ENCODE measurements around the gene ARMC2. TPM values are rescaled to one million over a fixed set of nuclear protein-coding genes. Genes with fewer than 3 reads are reported as not detected.

The ARMC2 gene
- polyA plus RNA-seq, 1 of the 3 experiments (the other 2 are of a cell fraction) = 2.4 TPM

GRCh38 chr6:108922499-108922898, 74.3 kb downstream of the ARMC2 start:
- H3K9me2 ChIP-seq = no peaks in the 10 kb centered on the region
- H3K36me3 ChIP-seq (replicated peaks in 1 of 2; ENCODE audit: control insufficient read depth in 1 of 2, insufficient read depth in 2 of 2, low read length in 1 of 2) = no peaks in the 10 kb centered on the region
- H3K4me2 ChIP-seq = no peak overlapping the region
- ChIA-PET CTCF (interaction anchor here (1.2 to 2.4 kb wide), 2 partner anchors 8 to 382 kb away, joined by 3 to 7 read pairs; no protein-coding TSS in a partner anchor), POLR2A (no interaction called here)
- no peaks in the 10 kb centered on the region for H3F3A ChIP-seq (replicated peaks; ENCODE audit: insufficient read depth)
- peaks cover 0 to 4% of the 10 kb centered on the region in 2 experiments; a peak in 1 of 4 replicates for H3K4me1 ChIP-seq (ENCODE audit: control insufficient read depth in 1 of 2, insufficient read depth in 2 of 2, low read depth in 1 of 2, low read length in 1 of 2)
- no peak overlapping the region for H3K27ac ChIP-seq (ENCODE audit: low read depth in 2 of 2, low read length in 1 of 2)
- no peak overlapping the region for H3K9ac ChIP-seq
- no peaks in the 10 kb centered on the region for H3K9me3 ChIP-seq
- H2AFZ ChIP-seq (ENCODE audit: low read depth) = no peak overlapping the region
- DNase-seq = no peak
- H3K4me3 ChIP-seq (ENCODE audit: low read depth in 2 of 2, low read length in 1 of 2) = no peak overlapping the region
- TF ChIP-seq RAD21 (IDR thresholded peaks at IDR 0.05; ENCODE audit: low read length) = no peak
- no peak for TF ChIP-seq EP300 (IDR thresholded peaks at IDR 0.05; ENCODE audit: borderline replicate concordance in 1 of 2, low read depth in 1 of 2, low read length in 1 of 2)
- TF ChIP-seq GABPA (IDR thresholded peaks at IDR 0.05; ENCODE audit: low read depth) = no peak
- TF ChIP-seq TAF1 (IDR thresholded peaks at IDR 0.05; ENCODE audit: borderline replicate concordance, low read depth, low read length) = no peak
- no peak for TF ChIP-seq RXRA (IDR thresholded peaks at IDR 0.05; ENCODE audit: borderline replicate concordance, low read depth)
- TF ChIP-seq IRF3 (IDR thresholded peaks at IDR 0.05; ENCODE audit: low read depth, low read length) = no peak
- TF ChIP-seq GATA2 (CRISPR knock-in tag; IDR thresholded peaks at IDR 0.05) = no peak
- no peak for TF ChIP-seq JUND (IDR thresholded peaks at IDR 0.05)
- no peak for TF ChIP-seq MXI1 (IDR thresholded peaks at IDR 0.05; ENCODE audit: low read depth, low read length)
- no peak for TF ChIP-seq RCOR1 (IDR thresholded peaks at IDR 0.05; ENCODE audit: low read length)
- no peak for TF ChIP-seq MEF2A (IDR thresholded peaks at IDR 0.05; ENCODE audit: borderline replicate concordance, low read depth)
- no peak for TF ChIP-seq TCF12 (IDR thresholded peaks at IDR 0.05)
- no peaks in the 10 kb centered on the region for H4K20me1 ChIP-seq (ENCODE audit: insufficient read depth)
- H3K79me2 ChIP-seq (ENCODE audit: insufficient read depth) = no peaks in the 10 kb centered on the region
- no peaks in the 10 kb centered on the region for H3K27me3 ChIP-seq (ENCODE audit: insufficient read depth)

GRCh38 chr6:108927927-108928326, 79.7 kb downstream of the ARMC2 start:
- no peaks in the 10 kb centered on the region for H3F3A ChIP-seq (replicated peaks; ENCODE audit: insufficient read depth)
- H3K4me1 ChIP-seq (ENCODE audit: control insufficient read depth in 1 of 2, insufficient read depth in 2 of 2, low read depth in 1 of 2, low read length in 1 of 2) = no peaks in the 10 kb centered on the region
- WGBS (ENCODE audit: low lambda C conversion rate) = 79% methylated on average over 5 of the region's 5 CpGs
- no peak overlapping the region for H2AFZ ChIP-seq (ENCODE audit: low read depth)
- CTCF ChIA-PET = interaction anchor here (0.7 to 1.4 kb wide), 4 partner anchors 8 to 80 kb away, joined by 3 read pairs; partner anchors contain the start of gene ARMC2
- no peak overlapping the region for H3K4me3 ChIP-seq (ENCODE audit: low read depth in 2 of 2, low read length in 1 of 2)
- H3K4me2 ChIP-seq = no peak overlapping the region
- H3K27ac ChIP-seq (ENCODE audit: low read depth in 2 of 2, low read length in 1 of 2) = no peak overlapping the region
- H3K79me2 ChIP-seq (ENCODE audit: insufficient read depth) = no peaks in the 10 kb centered on the region
- no peak overlapping the region for H3K9ac ChIP-seq
- H3K36me3 ChIP-seq (replicated peaks in 1 of 2; ENCODE audit: control insufficient read depth in 1 of 2, insufficient read depth in 2 of 2, low read length in 1 of 2) = no peaks in the 10 kb centered on the region
- H3K27me3 ChIP-seq (ENCODE audit: insufficient read depth) = no peaks in the 10 kb centered on the region
- H3K9me2 ChIP-seq = no peaks in the 10 kb centered on the region
- POLR2A ChIA-PET = no interaction called here
- H4K20me1 ChIP-seq (ENCODE audit: insufficient read depth) = no peaks in the 10 kb centered on the region
- no peak for DNase-seq
- no peaks in the 10 kb centered on the region for H3K9me3 ChIP-seq
- TF ChIP-seq SMC3 (IDR thresholded peaks at IDR 0.05; ENCODE audit: low read depth, low read length) = no peak
- TF ChIP-seq REST (IDR thresholded peaks at IDR 0.05; ENCODE audit: low read depth, low read length) = no peak
- no peak for TF ChIP-seq RCOR1 (IDR thresholded peaks at IDR 0.05; ENCODE audit: low read length)
- TF ChIP-seq PBX3 (IDR thresholded peaks at IDR 0.05) = no peak
- TF ChIP-seq POLR2AphosphoS5 (IDR thresholded peaks at IDR 0.05; ENCODE audit: low read depth, low read length) = no peak
- no peak for TF ChIP-seq USF1 (IDR thresholded peaks at IDR 0.05; ENCODE audit: borderline replicate concordance, low read depth)
- no peak for TF ChIP-seq SIN3A (IDR thresholded peaks at IDR 0.05; ENCODE audit: borderline replicate concordance, low read depth, low read length)
- TF ChIP-seq NFIC (IDR thresholded peaks at IDR 0.05; ENCODE audit: borderline replicate concordance) = no peak
- no peak for TF ChIP-seq FOXJ3 (CRISPR knock-in tag; IDR thresholded peaks at IDR 0.05)
- no peak for TF ChIP-seq ZBTB33 (IDR thresholded peaks at IDR 0.05; ENCODE audit: borderline replicate concordance, low read depth)
- no peak for TF ChIP-seq RFX5 (IDR thresholded peaks at IDR 0.05; ENCODE audit: low read length)
- TF ChIP-seq TCF12 (IDR thresholded peaks at IDR 0.05) = no peak
